ENCODE data around the gene GIT2.
"Not testable (repeated sequence)": the region's sequence is repeated elsewhere in the genome, so short reads cannot be mapped to it uniquely, and the experiment has no call there.

GIT2 gene

DNA sequence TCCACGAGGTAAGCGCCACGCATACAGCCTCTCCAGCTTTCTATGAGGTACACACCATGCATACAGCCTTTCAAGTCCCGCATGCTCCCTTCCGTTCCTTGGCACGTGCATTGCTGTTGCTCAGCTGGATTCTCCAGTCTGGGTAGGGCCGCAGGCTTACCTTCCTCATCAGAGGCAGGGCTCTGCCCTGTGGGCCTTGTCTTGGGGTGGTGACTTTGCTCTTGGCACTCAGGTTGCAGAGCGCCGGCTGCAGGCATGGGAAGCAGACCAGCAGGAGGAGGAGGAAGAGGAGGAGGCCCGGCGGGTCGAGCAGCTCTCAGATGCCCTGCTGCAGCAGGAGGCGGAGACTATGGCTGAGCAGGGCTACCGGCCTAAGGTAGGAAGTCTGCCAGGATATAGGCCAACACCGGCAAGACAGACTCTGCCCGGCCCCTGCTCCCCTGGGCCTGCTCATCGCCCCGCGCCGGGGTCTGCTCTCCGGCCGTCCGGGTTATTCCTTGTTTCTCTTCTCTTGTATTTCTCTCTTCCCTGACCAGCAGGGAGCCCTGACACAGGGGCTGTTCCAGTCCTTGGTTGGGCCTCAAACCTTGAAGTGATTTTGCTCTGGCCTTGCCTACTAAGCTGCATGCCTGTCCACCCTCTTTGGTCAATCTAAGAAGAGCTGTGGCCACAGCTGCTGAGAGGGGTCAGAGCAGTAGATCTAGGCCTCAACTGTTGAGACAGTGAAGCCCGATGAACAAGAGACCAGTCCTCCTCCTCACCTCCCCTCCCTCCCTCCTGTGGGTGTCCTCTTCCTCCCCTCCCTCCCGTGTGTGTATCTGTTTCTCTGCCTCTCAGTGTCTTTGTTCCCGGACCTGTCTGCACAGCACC lies 80.8 kb downstream of the GIT2 start:
- no peak for DNase-seq

DNA sequence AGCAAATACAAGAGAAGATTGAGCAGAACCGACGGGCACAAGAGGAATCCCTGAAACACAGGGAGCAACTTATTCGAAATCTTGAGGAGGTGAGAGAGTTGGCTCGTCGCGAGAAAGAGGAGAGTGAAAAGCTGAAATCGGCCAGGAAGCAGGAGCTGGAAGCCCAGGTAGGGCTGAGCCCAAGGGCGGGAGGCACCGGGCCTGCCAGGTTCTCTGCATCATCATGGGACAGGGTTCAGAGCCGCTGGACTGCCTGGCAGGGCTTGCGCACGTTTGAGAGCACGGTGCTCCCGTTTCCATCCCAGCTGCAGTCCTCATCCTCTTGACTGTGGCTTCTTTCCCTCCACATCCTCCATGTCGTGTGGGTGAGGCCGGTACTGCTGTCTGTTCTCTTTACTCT lies 81.7 kb downstream of the GIT2 start:
- DNase-seq: no peak

DNA sequence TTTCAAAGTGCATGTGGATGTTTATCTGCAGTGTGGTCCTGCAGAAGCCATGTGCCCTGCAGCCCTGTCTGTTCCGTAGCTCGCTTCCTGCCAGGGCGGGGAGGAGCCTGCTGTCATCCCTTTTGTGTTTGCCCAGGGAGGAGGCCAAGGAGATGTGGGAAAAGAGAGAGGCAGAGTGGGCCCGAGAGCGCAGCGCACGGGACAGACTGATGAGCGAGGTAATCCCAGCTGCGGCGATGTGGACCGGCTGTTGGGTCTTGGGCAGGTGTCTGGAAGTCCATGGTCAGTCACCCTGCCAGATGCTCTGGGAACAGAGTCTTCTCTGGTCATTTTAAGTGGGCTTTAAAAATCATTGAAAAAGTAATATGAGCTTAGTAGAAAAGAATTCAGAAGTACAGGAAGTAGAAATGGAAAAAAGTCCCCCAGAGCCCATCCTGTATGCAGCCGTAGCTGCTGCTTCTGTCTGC lies 83.3 kb downstream of the GIT2 start:
- DNase-seq: no peak

DNA sequence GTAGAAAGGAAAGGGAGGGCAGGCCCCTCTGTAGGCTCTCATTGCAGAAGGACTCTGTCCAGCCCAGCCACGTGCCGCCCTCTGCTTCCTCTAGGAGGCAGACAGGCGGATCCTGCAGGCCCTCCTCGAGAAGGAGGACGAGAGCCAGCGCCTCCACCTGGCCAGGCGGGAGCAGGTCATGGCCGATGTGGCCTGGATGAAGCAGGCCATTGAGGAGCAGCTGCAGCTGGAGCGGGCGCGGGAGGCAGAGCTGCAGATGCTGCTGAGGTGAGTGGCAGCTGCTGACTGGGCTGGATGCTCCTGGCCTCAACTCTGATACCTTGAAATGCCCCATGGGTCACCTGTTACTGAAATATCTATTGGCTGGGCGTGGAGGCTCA lies 85.2 kb downstream of the GIT2 start:
- no peak for DNase-seq

DNA sequence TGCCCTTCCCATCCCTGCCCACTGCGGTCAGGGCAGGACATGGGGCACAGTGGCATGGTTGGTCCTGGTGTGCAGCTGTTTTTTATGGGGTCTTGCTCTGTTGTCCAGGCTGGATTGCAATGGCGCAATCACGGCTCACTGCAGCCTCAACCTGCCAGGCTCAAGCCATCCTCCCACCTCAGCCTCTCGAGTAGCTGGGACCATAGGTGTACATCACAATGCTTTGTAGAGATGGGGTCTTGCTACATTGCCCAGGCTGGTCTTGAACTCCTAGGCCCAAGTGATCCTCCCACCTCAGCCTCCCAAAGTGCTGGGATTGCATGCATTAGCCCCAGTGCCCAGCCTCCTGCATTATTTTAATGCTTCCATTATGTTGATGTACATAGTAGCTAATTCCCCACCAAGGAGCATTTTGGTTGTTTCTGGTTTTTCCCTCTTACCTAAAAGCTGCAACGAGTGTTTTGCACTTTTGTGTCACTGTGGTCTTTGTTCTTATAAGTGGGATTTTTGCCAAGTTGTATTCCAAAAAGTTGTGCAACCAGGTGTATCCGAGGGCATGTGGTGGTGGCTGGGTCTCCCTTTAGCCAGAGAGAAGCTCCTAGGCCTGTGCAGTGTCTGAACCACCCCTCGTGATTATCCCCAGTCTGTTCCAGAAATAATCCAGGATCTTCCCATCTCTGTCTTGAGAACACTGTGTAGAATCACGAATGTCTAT lies 85.8 kb downstream of the GIT2 start:
- no peak for DNase-seq

DNA sequence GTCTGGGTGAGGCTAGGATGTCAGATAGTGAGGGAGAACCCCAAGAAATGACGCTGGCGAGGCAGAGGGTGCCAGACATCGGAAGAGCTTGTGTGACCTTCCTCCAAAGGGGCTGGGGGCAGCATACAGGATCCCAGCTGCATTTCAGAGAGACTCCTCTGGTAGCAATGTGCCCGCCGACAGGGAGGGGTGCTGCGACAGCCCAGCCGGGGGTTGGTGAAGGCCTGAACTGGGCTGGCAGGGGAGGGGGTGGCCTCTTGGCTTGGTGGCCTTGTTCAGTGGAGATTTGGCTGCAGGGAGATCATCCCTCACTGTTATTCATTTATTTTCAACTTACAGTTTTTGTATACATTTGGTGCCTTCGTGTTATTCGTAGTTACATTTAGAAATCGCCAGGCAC lies 90.9 kb downstream of the GIT2 start:
- no peak for DNase-seq

DNA sequence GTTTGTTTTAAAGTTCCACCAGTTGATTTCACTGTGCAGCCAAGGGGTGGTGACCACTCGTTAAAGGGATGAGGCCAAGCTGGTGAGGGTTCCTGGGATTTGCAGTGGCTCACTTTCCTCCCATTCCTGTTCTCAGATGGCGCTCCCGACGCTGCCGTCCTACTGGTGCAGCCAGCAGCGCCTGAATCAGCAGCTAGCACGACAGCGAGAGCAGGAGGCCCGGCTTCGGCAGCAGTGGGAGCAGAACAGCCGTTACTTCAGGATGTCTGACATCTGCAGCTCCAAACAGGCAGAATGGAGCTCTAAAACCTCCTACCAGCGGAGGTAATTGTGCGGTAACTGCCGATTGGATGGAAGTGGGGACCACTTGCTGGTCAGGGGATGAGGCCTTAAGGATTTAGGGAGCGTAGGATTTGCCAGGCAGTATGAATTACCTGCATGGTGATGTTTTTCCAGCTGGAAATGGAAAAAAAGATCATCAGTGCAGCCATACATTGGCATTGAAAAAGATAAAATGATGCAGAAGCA lies 93.2 kb downstream of the GIT2 start:
- no peak for DNase-seq

- DNase-seq: no peak
These were observed 95.2 kb downstream of the GIT2 start for GRCh38 chr12:109900752-109901580.

- peak; percentile 82 for DNase-seq
These were observed 96.1 kb downstream of the GIT2 start, which contains the start of gene TCHP for GRCh38 chr12:109899783-109900751. Gene TCHP (plus strand): TSS chr12:109900274. CDS start chr12:109903027, 2,753 bp downstream.

DNA sequence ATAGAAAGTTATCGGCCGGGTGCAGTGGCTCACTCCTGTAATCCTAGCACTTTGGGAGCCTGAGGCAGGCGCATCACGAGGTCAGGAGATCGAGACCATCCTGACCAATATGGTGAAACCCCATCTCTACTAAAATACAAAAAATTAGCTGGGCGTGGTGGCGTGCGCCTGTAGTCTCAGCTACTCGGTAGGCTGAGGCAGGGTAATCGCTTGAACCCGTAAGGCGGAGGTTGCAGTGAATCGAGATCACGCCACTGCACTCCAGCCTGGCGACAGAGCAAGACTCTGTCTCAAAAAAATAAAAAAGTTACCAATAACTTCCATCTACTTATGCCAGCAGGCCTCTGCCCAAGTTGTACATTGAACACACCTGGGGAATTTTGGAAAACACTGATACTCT lies 96.8 kb downstream of the GIT2 start:
- DNase-seq: not testable (repeated sequence)

DNA sequence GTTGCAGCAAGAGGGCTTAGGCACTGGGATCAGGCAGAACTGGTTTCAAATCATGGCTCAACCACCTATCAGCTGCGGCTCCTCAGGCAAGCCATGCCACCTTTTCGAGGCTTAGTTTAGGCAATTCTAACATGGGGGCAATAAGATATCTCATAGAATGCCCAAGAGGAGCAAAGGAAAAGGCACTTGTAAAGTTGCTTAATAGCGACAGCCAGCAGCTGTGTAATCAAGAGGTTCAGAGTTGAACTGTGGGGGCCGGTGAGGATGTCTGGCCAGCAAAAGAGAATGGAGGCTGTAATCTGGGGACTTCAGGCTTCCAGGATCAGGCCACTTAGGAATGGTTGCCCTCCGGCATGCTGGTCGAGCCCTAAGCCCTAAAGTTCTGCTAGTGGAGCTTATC lies 99.1 kb downstream of the GIT2 start:
- no peak for DNase-seq

DNA sequence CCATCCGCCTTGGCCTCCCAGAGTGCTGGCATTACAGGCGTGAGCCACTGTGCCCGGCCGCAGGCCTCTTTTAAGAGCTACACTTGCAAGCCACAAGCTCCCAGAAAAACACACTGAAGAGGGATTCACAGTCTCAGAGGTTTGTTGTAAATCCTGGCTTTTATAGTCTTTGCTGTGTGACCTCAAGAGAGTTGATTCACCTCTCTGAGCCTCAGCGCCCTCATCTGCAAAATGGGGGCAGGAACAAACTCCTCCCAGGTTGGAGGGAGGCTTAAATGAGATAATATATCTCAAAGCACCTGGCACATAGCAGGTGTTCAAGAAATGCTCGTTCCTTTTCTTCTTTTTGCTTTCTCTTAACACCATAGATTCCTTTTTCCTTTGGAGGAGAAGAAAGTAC lies 100.0 kb downstream of the GIT2 start:
- no peak for DNase-seq

DNA sequence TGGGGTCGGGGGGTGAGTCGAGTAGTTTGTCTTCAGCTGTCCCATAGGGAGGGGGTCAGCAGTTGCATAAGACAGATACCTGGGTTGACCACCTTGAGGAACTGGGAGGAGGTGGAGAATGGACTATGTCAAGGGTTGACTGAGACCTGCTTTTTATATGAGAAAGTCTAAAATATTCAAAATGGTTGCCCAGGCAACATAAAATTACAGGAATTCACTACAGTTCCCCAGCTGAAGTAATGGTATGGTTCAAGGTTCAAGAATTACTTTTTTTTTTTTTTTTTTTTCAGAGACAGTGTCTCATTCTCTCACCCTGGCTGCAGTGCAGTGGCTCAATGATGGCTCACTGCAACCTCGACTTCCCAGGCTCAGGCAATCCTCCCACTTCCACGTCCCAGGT lies 101.2 kb downstream of the GIT2 start:
- DNase-seq: no peak

DNA sequence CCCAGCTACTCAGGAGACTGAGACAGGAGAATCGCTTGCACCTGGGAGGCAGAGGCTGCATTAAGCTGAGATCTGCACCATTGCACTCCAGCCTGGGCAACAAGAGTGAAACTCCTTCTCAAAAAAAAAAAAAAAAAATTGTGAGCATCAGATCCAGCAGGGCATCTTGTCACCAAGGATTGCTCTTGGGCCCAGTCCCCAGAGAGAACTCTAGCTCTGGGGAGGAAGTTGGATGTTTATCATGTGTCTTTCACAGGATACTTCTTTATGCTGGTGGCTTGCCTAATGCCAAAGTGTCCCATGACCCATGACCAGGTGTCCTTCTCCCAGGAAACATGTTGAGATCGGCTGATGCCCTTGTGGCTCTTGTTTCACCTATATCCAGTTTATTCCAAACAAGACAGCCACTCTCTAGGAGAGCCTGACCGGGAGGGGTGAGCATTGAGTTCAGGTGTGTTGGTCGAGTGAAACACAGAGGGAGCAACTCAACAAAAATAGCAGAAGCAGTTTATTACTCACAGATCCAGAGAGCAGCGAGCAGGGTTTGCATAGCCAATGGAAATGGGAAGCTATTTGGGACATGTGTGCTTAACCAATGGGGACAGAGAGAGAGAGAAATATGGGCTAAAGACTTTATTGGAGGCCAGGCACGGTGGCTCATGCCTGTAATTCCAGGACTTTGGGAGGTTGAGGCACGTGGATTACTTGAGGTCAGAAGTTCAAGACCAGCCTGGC lies 102.7 kb downstream of the GIT2 start:
- no peak for DNase-seq

DNA sequence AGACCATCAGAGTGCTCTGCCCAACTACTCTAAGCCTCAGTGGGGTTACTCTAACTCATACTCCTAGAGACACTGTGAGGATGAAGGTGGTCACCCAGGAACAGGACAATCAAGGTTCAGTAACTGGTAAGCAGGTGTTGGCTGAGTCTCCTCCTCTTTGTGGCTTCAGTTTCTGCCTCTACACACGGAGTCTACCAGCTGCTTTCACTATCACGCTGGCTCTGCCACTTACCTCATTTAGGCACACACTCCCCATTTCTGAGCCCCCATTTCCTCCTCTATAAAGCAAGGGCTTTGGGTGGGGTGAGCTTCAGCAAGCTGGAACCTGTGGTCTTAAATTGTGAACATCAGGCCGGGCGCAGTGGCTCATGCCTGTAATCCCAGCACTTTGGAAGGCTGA lies 103.4 kb downstream of the GIT2 start:
- peak; percentile 51 for DNase-seq

GRCh38 chr12:109892165-109892715 lies 103.9 kb downstream of the GIT2 start:
- no peak for DNase-seq

- DNase-seq: not testable (repeated sequence)
These were observed 104.4 kb downstream of the GIT2 start for GRCh38 chr12:109891731-109892130.

- no peak for DNase-seq
These were observed 105.5 kb downstream of the GIT2 start for GRCh38 chr12:109890620-109891170.

DNA sequence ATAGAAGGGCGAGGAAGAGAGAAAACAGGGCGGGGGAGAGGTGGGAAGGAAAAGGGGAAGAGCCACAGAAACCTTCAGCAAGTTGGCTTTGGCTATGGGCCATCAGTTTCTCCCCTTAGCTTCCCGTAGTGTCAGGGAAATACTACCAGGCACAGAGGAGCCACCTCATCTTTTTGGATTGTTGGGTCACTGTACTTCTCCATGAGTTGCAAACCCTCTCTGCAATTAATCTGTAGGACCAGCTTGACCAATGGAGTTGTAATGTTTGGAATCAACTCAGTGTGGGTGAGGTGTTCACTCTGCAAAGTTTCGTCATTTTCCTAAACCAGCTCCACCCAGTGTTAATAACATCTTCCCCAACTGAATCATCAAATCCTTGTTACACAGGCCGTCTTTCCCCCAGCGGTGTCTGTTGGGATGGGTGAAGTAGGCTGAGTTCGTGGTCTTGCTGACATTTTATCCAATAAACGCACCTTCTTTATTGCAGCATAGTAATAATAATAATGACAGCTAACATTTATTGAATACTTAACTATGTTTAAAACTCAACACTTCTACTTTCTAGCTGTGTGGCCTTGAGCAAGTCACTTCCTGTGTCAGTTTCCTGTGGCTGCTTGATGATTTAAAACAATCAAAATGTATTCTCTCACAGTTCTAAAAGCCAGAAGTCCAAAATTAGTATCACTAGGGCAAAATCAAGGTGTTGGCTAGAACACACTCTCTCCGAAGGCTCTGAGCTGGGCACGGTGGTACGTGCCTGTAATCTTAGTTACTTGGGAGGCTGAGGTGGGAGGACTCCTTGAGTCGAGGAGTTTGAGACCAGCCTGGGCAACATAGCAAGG lies 107.8 kb downstream of the GIT2 start:
- DNase-seq: peak; percentile 67
